ENCODE measurements around the gene METAP1D. TPM values are rescaled to one million over a fixed set of nuclear protein-coding genes. Genes with fewer than 3 reads are reported as not detected.

Gene METAP1D
- total RNA-seq, 1 experiment from 2014 or later: 10.2 TPM

- DNase-seq (ENCODE audit: low spot score): no peak
Observed at GRCh38 chr2:172091761-172092566, 92.2 kb downstream of the METAP1D start.

- DNase-seq (ENCODE audit: low spot score): no peak
Observed at GRCh38 chr2:172092716-172093415, 93.1 kb downstream of the METAP1D start.

DNA sequence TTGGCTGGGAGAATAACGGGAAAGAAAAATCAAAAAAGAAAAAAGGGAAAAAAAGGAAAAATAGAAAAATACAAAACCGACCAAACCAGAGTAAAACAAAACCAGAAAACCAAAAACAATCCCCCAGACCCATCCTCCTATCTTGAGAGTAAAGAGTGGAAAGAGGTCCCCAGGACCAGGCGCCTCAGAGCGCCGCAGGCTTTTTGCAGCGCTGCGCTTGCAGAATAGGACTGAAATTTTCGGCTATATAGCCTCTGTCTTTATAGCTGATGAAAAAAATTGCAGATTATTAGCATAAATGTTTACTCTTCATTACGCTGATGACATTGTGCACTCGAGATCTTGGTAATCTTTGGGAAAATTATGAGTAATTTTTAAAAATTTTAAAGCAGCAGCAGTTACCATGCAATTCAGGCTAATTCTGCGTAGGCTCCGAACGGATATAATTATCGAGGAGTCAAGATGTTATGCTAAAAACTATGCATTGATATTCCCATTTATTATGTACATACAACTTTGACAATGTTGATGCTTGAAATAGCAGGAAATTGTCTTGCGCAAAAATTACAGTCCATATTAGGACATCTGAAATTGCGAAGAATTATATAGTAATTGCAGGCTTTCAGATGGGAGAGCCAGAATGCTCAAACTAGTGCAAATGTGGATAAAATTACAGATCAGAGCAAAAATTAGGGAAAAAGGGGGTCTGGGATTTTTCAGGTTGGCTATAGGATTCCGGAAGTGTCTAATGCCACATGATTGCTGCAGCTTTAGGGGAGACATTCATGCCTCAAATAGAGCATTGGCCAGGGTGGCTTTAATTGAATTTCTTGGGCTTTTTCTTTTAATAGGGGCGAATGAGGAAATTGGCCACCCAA is 93.9 kb downstream of the METAP1D start:
- no peak for DNase-seq (ENCODE audit: low spot score)

DNA sequence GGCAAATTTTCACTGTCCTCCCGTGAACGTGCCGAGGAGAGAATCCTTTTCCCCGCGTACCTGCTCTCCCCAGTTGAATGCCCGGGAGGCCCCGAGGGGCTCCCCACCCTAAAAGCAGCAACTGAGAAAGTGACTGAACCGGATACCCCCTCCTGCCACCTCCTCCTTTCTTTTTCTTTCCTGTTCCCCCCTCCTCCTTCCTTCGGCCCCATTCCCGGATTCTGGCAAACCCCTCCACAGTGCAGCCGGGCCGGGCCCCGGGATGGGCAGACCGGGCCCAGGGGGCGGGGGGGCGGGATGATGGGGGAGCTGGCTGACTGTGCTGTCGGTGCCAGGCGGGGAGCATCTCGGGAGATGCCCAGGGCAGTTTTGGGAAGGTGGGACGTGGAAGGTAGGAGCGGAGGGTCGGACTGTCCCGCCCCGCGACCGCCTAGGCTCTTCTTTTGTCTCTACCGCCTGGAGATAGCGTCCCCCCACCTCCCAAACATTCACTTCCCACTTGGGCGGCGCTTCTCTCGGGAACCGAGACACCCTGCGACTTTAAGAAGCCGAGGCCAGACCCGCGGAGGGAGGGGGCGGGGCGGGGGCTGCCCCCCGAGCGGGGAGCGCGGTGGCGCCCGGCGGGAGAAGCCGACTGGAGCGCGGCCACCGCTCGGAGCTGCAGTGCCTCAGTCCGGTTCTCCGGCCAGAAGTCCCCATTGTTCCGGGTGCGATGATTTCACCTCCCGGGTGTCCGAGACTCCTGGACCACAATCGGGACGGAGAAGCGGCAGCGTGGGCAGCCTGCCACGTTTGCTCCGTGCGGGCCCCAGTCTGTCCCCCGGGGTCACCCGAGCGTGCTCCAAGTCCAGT is 94.8 kb downstream of the METAP1D start:
- DNase-seq (ENCODE audit: low spot score): peak; percentile 42

DNA sequence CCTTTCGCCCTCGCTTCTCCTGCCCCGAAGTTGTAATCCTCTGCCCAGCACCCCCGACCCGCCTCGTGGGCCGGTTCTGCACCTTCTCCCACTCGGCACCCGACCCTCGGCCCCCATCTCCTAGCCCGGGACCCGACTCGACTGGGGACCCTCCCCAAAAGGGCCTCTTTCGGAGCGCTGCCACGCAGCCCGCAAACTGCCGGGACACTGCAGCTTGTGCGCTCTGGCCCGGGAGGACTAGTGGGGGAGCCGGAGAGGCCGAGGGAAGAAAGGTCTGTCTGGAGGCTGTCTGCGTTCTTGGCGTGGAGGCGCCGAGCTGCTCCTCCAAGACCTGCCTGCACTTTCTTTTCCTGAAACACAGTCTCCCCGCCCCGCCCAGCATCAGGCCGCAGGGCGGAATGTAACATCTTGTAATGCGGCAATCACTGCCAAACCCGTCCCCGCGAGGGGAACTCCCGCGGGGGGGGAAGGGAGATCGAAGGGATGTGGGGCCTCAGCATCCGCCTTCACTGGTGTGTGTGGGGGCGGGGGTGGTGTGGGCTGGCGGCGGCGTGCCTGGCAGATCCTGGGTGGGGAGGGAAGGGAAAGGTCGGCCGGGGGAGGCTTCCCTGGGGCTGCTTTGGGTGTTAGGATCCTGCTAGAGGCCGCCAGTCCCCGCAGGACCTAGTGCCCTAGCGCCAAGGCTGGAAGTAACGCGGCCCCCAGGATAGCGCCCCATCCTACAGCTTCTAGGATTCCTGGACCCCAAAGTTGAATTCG is 95.6 kb downstream of the METAP1D start:
- peak; percentile 85 for DNase-seq (ENCODE audit: low spot score)

- peak; percentile 4 for DNase-seq (ENCODE audit: low spot score)
Observed at GRCh38 chr2:172095905-172096625, 96.3 kb downstream of the METAP1D start.

DNA sequence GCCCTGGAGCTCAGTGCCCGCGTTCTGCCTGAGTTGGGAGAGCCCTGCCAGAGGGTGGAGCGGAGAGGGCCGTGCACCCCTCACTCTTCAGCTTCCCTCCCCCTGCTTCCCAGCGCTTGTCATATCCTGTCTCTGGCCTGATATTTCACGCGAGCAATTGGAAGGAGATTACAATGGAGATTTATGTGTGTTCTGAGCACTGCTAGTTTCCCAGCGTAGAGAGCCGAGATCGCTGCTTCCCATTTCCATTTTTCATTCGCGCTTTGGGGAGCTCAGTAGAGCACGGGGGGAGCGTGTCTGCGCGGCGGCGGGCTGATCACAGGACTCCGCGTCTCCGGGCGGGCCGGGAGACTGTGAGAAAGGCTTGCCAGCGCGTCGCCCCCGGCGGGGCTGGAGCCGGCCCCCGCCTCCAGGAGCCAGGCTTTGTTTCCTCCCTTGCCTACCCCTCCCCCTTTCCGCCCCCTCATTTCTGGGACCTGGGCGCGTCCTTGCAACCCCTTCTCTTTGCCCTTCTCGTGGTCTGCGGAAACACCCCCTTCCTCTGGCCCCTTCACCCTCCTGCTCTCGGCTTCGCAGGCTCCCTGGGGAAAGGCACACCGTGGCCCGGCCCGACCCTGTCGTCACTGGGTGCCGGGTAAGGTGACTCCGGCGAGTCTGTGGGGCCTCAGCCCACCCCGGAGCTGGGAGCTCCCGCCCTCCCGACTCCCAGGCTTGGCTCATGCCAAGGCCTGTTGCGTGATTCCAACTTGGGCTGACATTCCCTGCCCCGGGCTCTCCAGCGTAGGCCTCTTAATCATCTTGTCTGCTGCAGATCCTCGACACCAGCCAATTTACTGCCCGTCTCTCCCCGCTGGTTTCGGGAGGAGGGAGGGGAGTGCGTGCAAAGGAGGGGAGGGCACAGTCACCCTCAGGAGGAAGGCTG is 97.1 kb downstream of the METAP1D start:
- DNase-seq (ENCODE audit: low spot score): peak; percentile 65

GRCh38 chr2:172097557-172098131 is 97.9 kb downstream of the METAP1D start:
- peak; percentile 53 for DNase-seq (ENCODE audit: low spot score)

DNA sequence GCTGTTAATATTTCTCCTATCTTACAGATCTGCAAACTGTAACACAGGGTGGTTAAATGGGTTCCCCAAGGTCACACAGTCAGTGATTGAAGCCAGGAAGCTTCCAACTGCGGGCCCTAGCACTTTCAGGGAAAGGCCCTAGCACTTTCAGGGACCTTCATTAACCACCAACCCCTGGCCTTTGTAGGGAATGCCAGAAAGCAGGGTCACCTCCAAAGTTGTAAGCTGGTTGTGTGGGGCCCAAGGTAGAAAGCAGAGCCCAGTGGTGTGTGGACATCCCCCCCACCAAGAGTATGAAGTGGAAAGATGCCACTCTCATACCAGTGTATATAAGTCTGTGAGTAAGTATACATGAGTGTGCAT is 98.5 kb downstream of the METAP1D start:
- DNase-seq (ENCODE audit: low spot score): peak; percentile 30

DNA sequence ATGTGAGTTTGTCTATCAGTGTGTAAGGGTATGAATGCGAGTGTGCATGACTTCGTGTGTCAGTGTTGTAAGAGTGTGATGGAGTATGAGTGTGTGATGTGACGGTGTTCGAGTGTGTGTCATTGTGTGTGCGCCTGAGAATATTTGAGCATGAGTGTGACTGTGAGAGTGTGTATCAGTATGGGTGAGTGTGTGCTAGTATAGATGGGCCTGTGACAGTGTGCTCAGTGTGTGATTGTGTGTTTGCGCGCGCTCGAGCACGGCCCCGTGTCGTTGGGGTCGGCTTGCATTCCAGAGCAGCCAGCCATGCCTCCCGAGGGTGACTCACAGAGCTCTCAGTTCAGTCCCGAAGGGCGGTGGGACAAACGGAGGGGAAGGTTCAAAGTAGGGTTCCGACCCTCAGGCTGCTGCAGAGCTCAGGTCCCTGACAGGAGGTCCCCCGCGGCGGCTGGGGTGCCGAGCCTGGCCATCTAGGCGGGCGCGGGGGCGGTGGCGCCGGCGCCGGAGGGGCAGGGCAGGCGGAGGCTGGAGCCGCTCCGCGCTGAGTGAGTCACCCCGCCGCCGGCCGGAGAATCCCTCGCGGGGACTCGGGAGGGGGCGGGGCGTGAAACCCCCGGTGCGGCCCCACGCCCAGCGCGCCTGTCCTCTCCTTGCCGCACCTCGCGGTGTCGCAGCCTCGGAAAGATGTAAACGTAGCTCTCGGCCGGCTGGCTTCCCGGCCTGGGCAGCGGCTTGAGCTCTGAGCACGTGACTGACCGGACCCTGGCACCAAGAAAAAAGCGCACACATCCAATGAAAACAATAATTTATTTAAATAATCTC is 99.1 kb downstream of the METAP1D start:
- DNase-seq (ENCODE audit: low spot score): peak; percentile 73

GRCh38 chr2:172099472-172100079 is 99.8 kb downstream of the METAP1D start:
- no peak for DNase-seq (ENCODE audit: low spot score)

- DNase-seq (ENCODE audit: low spot score): no peak
Observed at GRCh38 chr2:172100080-172100934, 100.6 kb downstream of the METAP1D start.

DNA sequence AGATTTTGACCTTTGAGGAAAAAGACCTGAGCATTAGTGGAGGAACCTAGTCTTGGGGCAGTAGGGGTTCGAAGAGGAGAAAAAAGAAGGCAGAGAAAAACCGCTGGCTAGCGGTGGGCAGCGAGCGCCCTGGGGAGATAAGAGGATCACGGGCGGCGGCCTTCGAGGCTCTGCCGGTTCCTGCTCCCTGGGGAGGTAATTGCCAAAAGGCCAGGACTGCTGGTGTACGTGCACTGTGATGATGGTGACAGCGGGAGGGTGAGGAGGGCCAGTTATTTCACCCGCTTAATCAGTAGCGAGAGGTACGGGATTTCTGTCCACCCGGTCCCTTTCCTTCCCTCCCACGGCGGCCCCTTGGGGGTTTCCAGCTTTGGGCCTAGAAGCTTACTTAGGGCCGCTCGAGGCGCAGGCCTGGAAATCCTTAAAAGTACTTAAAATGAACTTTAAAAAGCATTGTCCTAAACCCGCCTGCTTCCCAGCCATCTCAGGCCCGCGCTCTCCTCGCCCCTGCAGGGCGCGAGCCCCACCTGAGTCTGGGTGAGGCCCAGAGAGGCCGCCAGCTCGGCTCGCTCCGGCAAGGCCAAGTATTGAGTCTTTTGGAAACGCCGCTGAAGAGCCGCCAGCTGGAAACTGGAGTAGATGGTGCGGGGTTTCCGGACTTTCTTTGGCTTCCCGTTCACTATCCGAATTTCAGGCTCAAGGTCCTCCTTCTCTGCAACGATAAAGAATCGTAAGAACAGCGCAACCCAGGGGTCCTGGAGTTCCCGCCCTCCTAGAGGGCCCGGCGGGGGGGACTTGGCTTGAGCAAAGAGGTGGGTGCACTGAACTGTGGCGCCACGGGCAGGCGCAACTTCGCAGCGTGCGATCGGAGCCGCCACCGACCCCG is 101.4 kb downstream of the METAP1D start:
- no peak for DNase-seq (ENCODE audit: low spot score)

DNA sequence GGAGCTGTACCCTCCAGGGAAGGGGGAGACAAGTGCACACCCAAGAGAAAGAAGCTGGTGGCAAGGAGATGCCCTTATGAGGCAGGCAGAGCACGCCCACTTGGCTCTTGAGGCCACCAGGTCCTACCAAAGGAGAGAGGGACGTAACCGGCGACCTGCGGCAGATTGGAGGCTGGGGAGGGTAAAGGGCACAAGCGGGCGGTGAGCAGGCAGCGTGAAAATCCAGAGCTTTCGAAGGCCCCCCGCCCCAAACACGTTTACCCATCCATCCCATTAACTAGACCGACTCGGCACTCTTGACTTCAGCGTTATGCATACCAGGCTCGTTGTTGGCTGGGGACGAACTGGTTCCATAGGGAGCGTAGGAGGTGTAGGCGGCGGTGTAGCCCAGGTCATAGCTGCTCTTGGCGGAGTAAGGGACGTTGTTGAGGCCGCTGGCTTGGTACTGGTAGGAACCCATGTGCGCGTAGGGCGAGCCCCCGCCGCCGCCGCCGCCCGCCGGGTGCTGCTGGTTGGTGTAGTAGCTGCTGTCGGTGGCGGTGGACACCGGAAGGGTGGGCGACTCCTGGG is 102.2 kb downstream of the METAP1D start:
- no peak for DNase-seq (ENCODE audit: low spot score)

All from A172 (cell line).